CD4-positive, alpha-beta T cell treated with Interleukin-1 beta for 1 hour (primary cell): ENCODE measurements around the gene CHST11.
A peak's percentile ranks its signal among the peaks of the same experiment; 100 is the strongest.
"Not testable (repeated sequence)": the region's sequence is repeated elsewhere in the genome, so short reads cannot be mapped to it uniquely, and the experiment has no call there.

ENCODE experiments used
- DNase-seq, 2 donors: peaks; one replicate each; pipeline ENCODE4 v3.0.0-alpha.2; 2020 to 2022

Gene CHST11

GRCh38 chr12:104613372-104613771 lies 156.6 kb downstream of the CHST11 start:
- not testable (repeated sequence) for DNase-seq

GRCh38 chr12:104615048-104615561 lies 158.4 kb downstream of the CHST11 start:
- DNase-seq = no peak

GRCh38 chr12:104618691-104619090 lies 161.9 kb downstream of the CHST11 start:
- DNase-seq = no peak

GRCh38 chr12:104619305-104619704 lies 162.6 kb downstream of the CHST11 start:
- no peak for DNase-seq

- no peak for DNase-seq
Observed at GRCh38 chr12:104620837-104621531, 164.2 kb downstream of the CHST11 start.

- DNase-seq = no peak
Observed at GRCh38 chr12:104622928-104623327, 166.2 kb downstream of the CHST11 start.

GRCh38 chr12:104623883-104624282 lies 167.1 kb downstream of the CHST11 start:
- no peak for DNase-seq

GRCh38 chr12:104624529-104624928 lies 167.8 kb downstream of the CHST11 start:
- no peak for DNase-seq

- no peak for DNase-seq
Observed at GRCh38 chr12:104626069-104626837, 169.5 kb downstream of the CHST11 start.

GRCh38 chr12:104627231-104627989 lies 170.7 kb downstream of the CHST11 start:
- DNase-seq = no peak

GRCh38 chr12:104627990-104628830 lies 171.5 kb downstream of the CHST11 start:
- DNase-seq = no peak

GRCh38 chr12:104628831-104629135 lies 172.0 kb downstream of the CHST11 start:
- DNase-seq = no peak

GRCh38 chr12:104630230-104630670 lies 173.5 kb downstream of the CHST11 start:
- no peak for DNase-seq

- DNase-seq = no peak
Observed at GRCh38 chr12:104631867-104632266, 175.1 kb downstream of the CHST11 start.

- DNase-seq = no peak
Observed at GRCh38 chr12:104632724-104633201, 176.0 kb downstream of the CHST11 start.

- no peak for DNase-seq
Observed at GRCh38 chr12:104634044-104634443, 177.3 kb downstream of the CHST11 start.

GRCh38 chr12:104634852-104635251 lies 178.1 kb downstream of the CHST11 start:
- DNase-seq = no peak

GRCh38 chr12:104635607-104636343 lies 179.0 kb downstream of the CHST11 start:
- DNase-seq = no peak

- DNase-seq = no peak
Observed at GRCh38 chr12:104636496-104636895, 179.7 kb downstream of the CHST11 start.

GRCh38 chr12:104637604-104638003 lies 180.9 kb downstream of the CHST11 start:
- peak in 1 of 2 donors; percentile 24 for DNase-seq

GRCh38 chr12:104638218-104638850 lies 181.6 kb downstream of the CHST11 start:
- DNase-seq = no peak
